HG03469 (cell line): ENCODE measurements around the gene COLQ.
"Not testable (repeated sequence)": the region's sequence is repeated elsewhere in the genome, so short reads cannot be mapped to it uniquely, and the experiment has no call there.

ENCODE experiments used
- ATAC-seq: cut with Tn5 transposase; IDR thresholded peaks from one replicate; pipeline ENCODE4 v1.9.1; 2021; ENCODE audit warnings: mild to moderate bottlenecking, moderate library complexity, moderate number of reproducible peaks; ENCODE audit not compliant: unreplicated experiment

The COLQ gene

DNA sequence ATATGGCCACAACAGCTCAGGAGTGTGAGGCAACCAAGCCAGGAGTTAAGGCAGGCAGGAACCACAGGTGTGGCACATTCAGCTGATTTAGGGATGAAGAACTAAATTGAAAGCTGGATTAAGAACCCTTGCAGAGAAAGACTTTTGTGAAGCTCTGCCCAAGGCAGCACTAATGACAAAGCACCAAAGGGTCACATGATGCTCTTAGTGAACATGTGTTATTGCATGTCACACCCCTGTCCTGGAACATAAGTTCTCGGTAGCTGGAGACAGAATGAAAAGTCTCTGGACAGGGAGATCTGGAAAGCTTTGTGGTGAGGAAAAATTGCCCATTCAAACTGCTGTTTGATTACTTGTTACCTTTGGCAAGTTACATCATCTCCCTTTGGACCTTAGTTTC lies 90.9 kb downstream of the COLQ start:
- ATAC-seq: no peak

- ATAC-seq: no peak
Observed at GRCh38 chr3:15429080-15429479, 92.4 kb downstream of the COLQ start.

DNA sequence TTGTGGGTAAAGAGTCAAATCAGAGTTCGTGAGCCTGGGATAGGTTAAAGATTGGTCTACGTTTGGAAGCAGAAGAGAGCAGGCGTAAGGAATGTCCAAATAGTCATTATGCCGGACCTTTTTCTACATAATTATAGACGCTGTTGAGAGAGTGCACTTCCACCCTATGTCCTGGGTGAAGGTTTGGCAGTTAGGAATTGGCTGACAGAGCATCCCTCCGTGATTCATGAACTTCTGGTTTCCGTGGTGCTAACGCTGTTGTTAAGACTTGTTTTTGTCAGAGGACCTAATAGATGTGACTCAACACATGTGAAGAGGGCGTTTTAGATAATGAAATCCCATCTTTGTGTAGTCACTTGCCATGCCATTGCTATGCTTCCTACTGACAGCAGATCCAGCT lies 93.0 kb downstream of the COLQ start:
- ATAC-seq: no peak

DNA sequence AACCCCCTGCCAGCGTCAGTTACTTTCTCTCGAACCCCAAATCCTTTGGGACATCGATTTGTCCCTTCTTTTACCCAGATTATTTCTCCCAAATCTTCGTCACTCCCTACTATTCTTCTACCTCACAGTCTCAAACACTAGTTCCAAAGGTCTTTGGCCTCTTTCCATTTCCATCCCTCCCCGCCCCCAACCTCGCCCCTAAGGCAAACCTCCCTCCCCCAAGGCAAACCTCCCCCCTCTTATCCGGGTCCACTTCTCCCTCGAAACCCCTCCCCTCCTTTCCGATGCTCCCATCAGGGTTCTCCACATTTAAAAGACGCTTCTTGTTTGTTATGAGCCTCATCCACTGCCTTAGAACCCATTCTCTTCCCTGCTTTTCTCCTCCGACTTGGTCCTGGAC lies 93.5 kb downstream of the COLQ start:
- ATAC-seq: no peak

DNA sequence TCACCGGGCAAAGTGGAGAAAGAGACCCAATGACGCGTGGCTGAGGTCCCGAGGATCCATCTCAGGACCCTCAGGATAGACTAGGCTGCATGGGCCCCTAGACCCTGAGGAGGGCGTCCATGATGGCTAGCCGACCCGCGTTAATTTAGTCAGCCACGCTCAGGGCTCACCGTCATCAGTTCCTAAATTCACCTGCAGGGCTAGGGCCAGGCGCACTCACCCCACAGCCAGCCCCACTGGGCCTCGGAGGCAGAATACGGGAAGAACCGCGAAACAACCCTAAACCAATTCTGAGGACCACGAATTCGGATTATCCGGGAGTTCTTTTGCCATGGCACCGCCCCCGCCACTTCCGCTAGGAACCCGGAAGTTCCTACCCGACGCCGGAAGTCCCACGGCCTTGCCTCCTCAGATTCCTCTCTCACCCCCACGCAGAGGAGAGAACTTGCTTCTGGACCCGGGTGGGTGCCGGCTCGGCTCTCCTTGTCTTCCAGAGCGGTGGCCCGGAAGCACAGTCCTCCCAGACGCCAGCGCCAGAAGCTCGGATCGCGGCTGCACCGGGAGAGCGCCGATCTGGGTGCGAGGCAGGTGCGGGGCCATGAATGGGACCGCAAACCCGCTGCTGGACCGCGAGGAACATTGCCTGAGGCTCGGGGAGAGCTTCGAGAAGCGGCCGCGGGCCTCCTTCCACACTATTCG lies 94.2 kb downstream of the COLQ start, which contains the start of the genes EAF1 and METTL6:
Gene EAF1, plus strand, starts transcription at position 417 of the 699 bp plus-strand sequence. Its CDS starts 182 bp downstream, at position 599.
Gene METTL6, minus strand, starts transcription at position 363 of the 699 bp plus-strand sequence. CDS start 1,033 bp downstream, outside the sequence.
- ATAC-seq: no peak

DNA sequence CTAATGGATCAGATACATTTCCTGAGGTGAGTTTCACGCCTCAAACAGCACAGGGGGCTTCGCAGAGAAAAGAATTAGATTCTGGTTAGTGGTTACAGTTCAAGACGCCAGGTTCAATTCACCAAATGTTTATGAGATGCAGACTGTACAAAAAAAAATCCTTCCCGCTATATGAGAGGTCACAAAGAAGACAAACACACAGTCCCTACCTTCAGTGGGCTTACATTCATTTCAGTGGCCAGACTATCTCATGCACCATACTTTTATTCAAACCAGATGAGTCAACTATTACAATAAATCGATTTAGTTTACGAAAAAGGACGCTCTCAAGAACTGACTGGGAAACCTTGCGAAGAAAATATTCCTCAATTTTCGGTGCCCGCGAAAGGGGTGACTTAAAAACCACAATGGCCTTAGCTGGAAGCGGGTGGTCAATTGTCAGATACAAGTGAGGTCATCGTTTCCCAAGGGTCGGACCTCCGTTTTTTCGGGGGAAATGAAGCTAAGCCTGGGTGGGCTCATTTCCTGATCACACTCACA lies 94.9 kb downstream of the COLQ start:
- no peak for ATAC-seq

- no peak for ATAC-seq
Observed at GRCh38 chr3:15420871-15421270, 100.6 kb downstream of the COLQ start.

DNA sequence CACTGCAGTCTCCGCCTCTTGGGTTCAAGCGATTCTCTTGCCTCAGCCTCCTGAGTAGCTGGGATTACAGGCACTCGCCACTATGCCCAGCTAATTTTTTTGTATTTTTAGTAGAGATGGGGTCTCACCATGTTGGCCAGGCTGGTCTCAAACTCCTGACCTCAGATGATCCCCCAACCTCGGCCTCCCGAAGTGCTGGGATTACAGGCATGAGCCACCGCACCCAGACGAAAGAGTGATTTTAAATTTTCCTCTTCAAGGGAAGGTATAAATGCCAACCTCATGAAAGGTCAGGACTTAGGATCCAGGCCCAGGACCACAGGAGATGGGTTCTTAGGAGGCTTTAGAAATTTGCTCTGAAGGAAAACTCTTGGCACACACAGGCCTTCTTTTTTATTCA lies 110.5 kb downstream of the COLQ start:
- ATAC-seq: not testable (repeated sequence)

DNA sequence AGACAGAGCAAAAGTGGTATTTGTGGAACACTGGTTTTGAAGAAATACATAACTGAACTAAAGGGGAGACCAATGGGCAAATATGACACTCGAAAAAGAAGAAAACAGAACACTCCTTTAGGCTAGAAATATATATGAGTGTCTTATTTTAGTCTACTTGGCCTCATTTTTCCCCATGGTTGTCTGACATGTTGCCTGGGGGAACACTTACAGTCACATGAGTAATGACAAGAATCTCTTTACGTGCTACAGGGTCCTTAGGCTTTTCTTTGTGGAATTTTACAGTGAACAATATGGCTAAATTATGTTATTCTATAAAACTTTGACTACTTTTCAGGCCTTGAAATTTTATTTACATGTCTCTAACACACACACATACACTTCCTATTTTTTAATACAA lies 111.7 kb downstream of the COLQ start:
- ATAC-seq: no peak

GRCh38 chr3:15409239-15409638 lies 112.3 kb downstream of the COLQ start:
- no peak for ATAC-seq

DNA sequence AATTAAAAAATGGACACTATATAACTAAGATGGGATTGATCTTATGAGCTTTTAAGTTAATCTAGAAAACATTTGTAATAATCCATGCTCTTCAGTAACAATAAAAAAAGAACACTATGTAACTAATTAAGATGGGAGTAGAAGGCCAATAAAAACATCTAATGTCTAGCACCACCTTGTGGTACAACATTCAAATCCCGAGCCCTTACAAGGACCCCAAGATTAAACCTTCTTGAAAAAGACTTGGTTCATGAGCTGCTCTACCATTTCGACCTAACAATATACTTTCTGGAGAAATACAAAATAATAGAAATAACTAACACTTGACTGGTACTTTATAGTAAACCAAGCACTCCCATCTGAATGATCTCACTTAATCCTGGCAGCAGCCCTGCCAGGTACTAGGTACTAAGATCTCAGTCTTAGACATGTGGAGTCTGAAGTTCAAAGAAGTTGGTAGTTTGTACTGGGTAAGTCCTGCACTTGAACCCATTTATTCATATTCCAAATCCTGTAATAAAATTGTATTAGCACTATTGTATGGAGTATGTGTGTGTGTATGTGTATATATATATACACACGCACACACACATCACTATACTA lies 116.0 kb downstream of the COLQ start:
- no peak for ATAC-seq

DNA sequence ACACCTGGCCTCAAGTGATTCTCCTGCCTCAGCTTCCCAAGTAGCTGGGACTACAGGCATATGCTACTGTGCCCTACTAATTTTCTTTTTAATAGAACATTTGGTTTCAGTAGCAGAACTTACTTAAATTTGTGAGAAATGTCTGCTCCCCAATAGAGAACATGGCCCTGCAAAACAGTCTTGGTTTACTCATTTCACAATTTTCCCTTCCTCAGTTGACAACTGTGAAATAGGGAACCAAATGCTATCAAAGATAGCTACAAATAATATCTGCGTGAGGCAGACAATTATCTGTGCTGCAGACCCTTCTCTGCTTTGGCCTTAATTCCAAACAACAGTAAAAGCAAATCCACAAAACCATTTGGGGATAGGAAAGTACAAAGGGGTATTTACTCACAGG lies 116.7 kb downstream of the COLQ start:
- ATAC-seq: no peak

DNA sequence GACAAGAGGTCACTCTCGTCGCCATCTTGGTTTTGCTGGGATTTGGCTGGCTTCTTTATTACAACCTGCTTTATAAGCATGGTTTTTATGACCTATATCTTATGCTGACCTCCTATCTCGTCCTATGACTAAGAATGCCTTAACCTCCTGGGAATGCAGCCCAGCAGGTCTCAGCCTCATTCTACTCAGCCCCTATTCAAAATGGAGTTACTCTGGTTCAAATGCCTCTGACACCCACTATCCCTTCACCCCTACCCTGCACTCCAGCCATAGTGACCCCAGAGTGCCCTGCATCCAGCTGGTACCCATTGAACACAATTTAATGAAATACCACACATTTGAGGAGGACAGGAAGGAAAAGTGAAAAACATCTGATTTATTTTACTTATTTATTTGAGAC lies 117.5 kb downstream of the COLQ start:
- ATAC-seq: no peak

- no peak for ATAC-seq
Observed at GRCh38 chr3:15403495-15403894, 118.0 kb downstream of the COLQ start.

DNA sequence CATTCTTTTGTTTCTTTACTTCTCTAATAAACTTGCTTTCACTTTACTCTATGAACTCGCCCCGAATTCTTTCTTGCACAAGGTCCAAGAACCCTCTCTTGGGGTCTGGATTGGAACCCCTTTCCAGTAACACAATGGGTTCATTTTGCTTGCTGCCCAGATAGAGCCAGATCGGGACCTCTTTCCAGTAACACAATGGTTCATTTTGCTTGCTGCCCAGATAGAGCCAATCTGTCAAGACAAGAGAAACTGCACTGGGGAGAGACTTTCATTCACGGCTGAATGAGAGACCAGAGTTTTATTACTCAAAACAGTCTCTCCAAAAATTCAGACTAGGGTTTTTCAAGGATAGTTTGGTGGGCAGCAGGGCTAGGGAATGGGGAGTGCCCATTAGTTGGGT lies 119.6 kb downstream of the COLQ start:
- ATAC-seq: no peak
